Psoas muscle (tissue), 8 donors: Measurements from ENCODE around the gene NMU. TPM values are rescaled to one million over a fixed set of nuclear protein-coding genes. Genes with fewer than 3 reads are reported as not detected.
"Not testable (repeated sequence)": the region's sequence is repeated elsewhere in the genome, so short reads cannot be mapped to it uniquely, and the experiment has no call there.

ENCODE experiments used
- ATAC-seq, 4 donors: fragments of 200-7000 bp; cut with Tn5 transposase; one replicate each; pipeline ENCODE4 v1.9.1; 2020; ENCODE audit warnings: moderate library complexity in 3 of 4, mild to moderate bottlenecking in 2 of 4
- DNase-seq, 2 donors: peaks; one replicate each; pipeline ENCODE4 v3.0.0-alpha.2; 2020
- H3K27ac ChIP-seq: fragments of 200-600 bp; one replicate; pipeline ENCODE4 v1.8.0; 2022
- H3K27me3 ChIP-seq, 3 donors: fragments of 200-600 bp in 1 of 3; one replicate each; pipeline versions ENCODE4 v1.6.1 to v1.8.0; 2013 to 2022; ENCODE audit warnings: low read length in 2 of 3, mild to moderate bottlenecking in 2 of 3, moderate library complexity in 1 of 3; ENCODE audit not compliant: insufficient read depth in 3 of 3
- H3K36me3 ChIP-seq, 2 donors: fragments of 200-600 bp in 1 of 2; one replicate each; pipeline versions ENCODE4 v1.6.1 to v1.8.0; 2013 to 2022; ENCODE audit warnings: low read depth in 1 of 2, mild to moderate bottlenecking in 1 of 2, moderate library complexity in 1 of 2; ENCODE audit not compliant: insufficient read depth in 1 of 2
- H3K4me1 ChIP-seq: fragments of 200-600 bp; one replicate; pipeline ENCODE4 v1.8.0; 2022
- H3K4me3 ChIP-seq: fragments of 200-600 bp; one replicate; pipeline ENCODE4 v1.8.0; 2022; ENCODE audit warnings: mild to moderate bottlenecking
- H3K9me3 ChIP-seq: fragments of 200-600 bp; one replicate; pipeline ENCODE4 v1.8.0; 2022
- WGBS, 3 donors: extraction: QIAGEN DNeasy Blood & Tissue Kit; methylation state at CpG; one replicate each; pipeline versions ENCODE4 v1.1.6 to v1.1.7; 2013; 5-methylcytosine and 5-hydroxymethylcytosine counted together
- intact Hi-C, 2 donors: fragments of 100-400 bp; cut with DNase I; formaldehyde crosslinking; loops; one replicate each; pipeline versions ENCODE4 v1.11.0 to v1.14.2; 2022
- polyA plus RNA-seq, 3 donors: library from polyadenylated mRNA; stranded (reverse); fragments of 200-250 nt; gene quantifications; one replicate each; pipeline ENCODE4 v1.2.3, GENCODE V29; 2013
- total RNA-seq, 4 donors: library from RNA; stranded (reverse); fragmentation: NEBNext Ultra II Directional in 2 of 4; extraction: Animal tissue kit (Norgen Biotek cat#: 25700) in 2 of 4; gene quantifications; one replicate each; pipeline versions ENCODE4 v1.2.1 to v1.2.4, GENCODE V29; 2021 to 2023
- TF ChIP-seq, protein P1 (sequence below): fragments of 200-600 bp; IDR thresholded peaks from one replicate; pipeline ENCODE4 v1.8.0; 2022; ENCODE audit warnings: antibody characterized with exemption
- donor health status: healthy with polysubstance abuse.
- donor health status: DM: no; HTN: no; CAD: no; lungs with moderate emphysema.
- donor health status: Bipolar disorder and iron deficiency.
- donor health status: healthy.
- donor health status: DM: yes; HTN: yes; CAD: no.
- donor health status: DM: no; HTN: no; CAD: no.
- donor health status: DM: no; HTN: no; CAD: no.
- donor health status: DM: yes; HTN: yes; CAD: no.

Gene NMU
- total and polyA plus RNA-seq, 7 donors = not detected

DNA sequence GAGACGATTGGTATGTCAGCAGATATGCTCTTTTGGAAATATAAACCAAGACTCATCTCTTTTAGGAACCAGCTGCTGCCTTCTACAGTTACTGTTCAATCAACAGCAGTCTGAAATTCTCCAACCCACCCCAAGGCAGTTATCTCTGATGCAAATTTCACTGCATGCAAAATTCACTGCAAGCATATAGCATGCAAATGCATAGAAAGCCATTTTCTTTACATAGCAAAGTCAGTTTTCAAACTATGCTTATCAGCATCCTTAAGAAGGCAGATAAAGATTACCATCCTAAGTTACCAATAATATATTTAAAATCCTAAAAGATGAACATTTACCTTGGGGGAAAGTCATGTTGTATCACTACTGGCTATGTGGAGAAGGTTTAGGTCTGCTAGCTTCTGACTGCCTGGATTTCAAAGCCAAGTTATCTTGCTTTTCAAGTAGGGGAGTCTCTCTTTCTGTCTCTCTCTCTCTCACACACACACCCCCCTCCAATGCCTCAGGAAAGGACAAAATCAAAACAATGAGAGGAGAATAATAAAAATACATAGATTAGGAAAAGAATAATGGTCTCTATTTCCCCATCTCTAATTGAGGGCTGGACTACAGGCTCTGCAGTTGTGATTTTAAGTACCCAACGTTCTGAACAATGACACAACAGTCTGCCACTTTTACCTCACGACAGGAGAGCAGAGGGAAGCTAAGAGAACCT, 1.5 kb downstream of the NMU start:
- H3K4me3 ChIP-seq = no peak overlapping the region
- H3K36me3 ChIP-seq = no peaks in the 10 kb centered on the region
- intact Hi-C loops = no loop called here
- H3K4me1 ChIP-seq = peaks cover 7% of the 10 kb centered on the region
- no peak overlapping the region for H3K27ac ChIP-seq
- peaks cover 3 to 58% (median 5%) of the 10 kb centered on the region in 3 donors for H3K27me3 ChIP-seq
- WGBS, 3 donors = 20 to 28% (median 25%) methylated on average over 3 of the region's 3 CpGs
- DNase-seq (no peak), ATAC-seq (no peak)
- TF ChIP-seq, protein P1, sequence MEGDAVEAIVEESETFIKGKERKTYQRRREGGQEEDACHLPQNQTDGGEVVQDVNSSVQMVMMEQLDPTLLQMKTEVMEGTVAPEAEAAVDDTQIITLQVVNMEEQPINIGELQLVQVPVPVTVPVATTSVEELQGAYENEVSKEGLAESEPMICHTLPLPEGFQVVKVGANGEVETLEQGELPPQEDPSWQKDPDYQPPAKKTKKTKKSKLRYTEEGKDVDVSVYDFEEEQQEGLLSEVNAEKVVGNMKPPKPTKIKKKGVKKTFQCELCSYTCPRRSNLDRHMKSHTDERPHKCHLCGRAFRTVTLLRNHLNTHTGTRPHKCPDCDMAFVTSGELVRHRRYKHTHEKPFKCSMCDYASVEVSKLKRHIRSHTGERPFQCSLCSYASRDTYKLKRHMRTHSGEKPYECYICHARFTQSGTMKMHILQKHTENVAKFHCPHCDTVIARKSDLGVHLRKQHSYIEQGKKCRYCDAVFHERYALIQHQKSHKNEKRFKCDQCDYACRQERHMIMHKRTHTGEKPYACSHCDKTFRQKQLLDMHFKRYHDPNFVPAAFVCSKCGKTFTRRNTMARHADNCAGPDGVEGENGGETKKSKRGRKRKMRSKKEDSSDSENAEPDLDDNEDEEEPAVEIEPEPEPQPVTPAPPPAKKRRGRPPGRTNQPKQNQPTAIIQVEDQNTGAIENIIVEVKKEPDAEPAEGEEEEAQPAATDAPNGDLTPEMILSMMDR = no peak
- no peaks in the 10 kb centered on the region for H3K9me3 ChIP-seq

DNA sequence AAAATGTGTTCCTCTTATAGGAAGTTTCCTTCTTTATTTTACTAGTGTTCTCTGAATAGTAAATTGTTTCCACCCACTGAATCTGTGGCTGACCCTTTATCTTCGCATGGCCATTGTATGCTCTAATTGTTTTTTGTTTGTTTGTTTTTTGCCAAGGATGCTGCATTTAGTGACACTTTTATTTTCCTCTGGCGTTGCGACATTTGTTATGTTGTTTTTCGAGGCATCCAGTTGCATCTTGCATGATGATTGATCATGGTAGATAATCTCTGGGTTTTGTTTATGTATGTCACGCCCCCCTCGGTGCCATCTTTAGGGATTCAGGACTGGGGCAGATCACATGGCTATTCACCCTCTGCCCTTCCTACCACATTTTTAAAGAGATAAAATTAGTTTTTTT, 2.2 kb downstream of the NMU start:
- TF ChIP-seq, protein P1 = no peak
- DNase-seq (no peak), ATAC-seq (no peak)
- 67 to 75% (median 70%) methylated on average over 6 of the region's 6 CpGs for whole genome bisulfite sequencing, 3 donors
- Histone ChIP-seq H3K27ac (no peak overlapping the region), H3K36me3 (no peaks in the 10 kb centered on the region), H3K9me3 (no peaks in the 10 kb centered on the region), H3K4me3 (no peak overlapping the region), H3K4me1 (peaks cover 7% of the 10 kb centered on the region), H3K27me3 (peaks cover 3 to 51% (median 5%) of the 10 kb centered on the region in 3 donors)
- intact Hi-C loops = no loop called here

DNA sequence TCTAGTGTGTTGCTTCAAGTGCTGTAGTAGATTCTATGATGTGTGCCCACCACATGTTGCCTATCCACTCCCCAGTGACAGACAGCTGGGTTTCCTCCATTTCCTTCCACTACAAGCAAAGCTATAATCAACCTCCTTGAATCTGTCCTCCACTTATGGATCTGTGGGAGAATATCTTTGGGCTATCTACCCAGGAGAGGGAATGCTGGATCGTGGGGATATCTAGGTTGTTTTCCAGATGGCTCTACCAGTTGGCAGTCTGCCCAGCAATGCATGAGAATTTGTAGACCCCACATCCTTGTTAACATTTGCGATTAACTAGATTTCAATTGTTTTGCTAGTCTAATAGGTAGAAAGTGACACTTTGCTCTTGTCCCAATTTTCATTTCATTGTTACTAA, 10.3 kb downstream of the NMU start:
- no peaks in the 10 kb centered on the region for H3K9me3 ChIP-seq
- DNase-seq = no peak
- no peak overlapping the region for H3K4me3 ChIP-seq
- intact Hi-C loops = no loop called here
- H3K27me3 ChIP-seq = no peaks in the 10 kb centered on the region
- ATAC-seq = no peak
- no peaks in the 10 kb centered on the region for H3K36me3 ChIP-seq
- TF ChIP-seq, protein P1 = no peak
- 39 to 50% (median 47%) methylated on average over 2 of the region's 2 CpGs for whole genome bisulfite sequencing, 3 donors
- H3K27ac ChIP-seq = no peak overlapping the region
- no peaks in the 10 kb centered on the region for H3K4me1 ChIP-seq

DNA sequence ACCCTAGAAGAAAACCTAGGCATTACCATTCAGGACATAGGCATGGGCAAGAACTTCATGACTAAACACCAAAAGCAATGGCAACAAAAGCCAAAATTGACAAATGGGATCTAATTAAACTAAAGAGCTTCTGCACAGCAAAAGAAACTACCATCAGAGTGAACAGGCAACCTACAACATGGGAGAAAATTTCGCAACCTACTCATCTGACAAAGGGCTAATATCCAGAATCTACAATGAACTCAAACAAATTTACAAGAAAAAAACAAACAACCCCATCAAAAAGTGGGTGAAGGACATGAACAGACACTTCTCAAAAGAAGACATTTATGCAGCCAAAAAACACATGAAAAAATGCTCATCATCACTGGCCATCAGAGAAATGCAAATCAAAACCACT, 12.0 kb downstream of the NMU start:
- H3K36me3 ChIP-seq, ATAC-seq, DNase-seq, intact Hi-C loops, H3K27me3 ChIP-seq, H3K27ac ChIP-seq, H3K4me1 ChIP-seq, H3K4me3 ChIP-seq, H3K9me3 ChIP-seq: not testable (repeated sequence)
- 63 to 67% (median 65%) methylated on average over 1 of the region's 1 CpG for WGBS, 3 donors

DNA sequence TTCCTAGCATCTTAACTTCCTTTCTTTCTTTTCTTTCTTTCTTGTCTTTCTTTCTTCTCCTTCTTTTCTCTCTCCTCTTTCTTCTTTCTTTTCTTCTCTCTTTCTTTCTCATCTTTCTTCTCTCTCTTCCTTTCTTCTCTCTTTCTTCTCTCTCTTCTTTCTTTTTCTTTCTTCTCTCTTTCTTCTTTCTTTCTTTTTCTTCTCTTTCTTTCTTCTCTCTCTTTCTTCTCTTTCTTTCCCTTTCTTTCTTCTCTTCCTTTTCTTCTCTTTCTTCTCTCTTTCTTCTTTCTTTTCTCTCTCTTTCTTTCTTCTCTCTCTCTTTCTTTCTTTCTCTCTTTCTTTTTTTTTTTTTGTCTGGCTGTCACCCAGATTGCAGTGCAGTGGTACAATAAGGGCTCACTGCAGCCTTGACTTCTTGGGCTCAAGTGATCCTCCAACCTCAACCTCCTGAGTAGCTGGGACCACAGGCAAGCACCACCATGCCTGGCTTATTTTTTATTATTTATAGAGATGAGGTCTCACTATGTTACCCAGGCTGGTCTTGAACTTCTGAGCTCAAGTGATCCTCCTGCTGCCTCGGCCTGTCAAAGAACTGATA, 17.5 kb downstream of the NMU start:
- WGBS, 3 donors = 76 to 100% (median 76%) methylated on average over 1 of the region's 1 CpG
- H3K27me3 ChIP-seq = peaks cover 0 to 3% (median 0%) of the 10 kb centered on the region in 3 donors
- TF ChIP-seq, protein P1 = no peak
- H3K4me3 ChIP-seq = no peak overlapping the region
- ATAC-seq (no peak), DNase-seq (no peak)
- no peaks in the 10 kb centered on the region for H3K4me1 ChIP-seq
- intact Hi-C loops = no loop called here
- H3K36me3 ChIP-seq = no peaks in the 10 kb centered on the region
- no peaks in the 10 kb centered on the region for H3K9me3 ChIP-seq
- H3K27ac ChIP-seq = no peak overlapping the region
